HG02970 (cell line): Measurements from ENCODE around the gene ERC1.

Source experiments
- ATAC-seq: cut with Tn5 transposase; IDR thresholded peaks from one replicate; pipeline ENCODE4 v1.9.1; 2021; ENCODE audit warnings: mild to moderate bottlenecking, moderate library complexity, moderate number of reproducible peaks; ENCODE audit not compliant: unreplicated experiment, low FRiP score

ERC1 gene

GRCh38 chr12:1539135-1539534 is 548.1 kb downstream of the ERC1 start:
- no peak for ATAC-seq

- ATAC-seq = no peak
Observed at GRCh38 chr12:1540690-1541089, 549.7 kb downstream of the ERC1 start.

DNA sequence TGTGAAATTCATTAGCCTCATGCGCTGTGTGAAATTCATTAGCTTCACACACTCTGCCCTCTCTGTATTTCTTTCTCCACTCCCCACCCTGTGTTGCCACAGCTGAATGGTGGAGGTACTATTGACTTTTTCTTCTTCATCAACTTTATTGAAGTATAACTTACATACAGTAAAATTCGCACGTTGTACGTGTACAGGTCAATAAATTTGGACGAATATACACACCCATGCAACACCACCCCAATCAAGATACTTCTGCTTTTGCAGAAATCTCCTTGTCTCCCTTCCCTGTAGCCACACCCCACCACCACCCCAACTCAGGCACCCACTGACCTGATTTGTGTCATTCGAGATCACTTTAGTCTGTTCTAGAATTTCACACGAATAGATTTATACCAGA is 551.6 kb downstream of the ERC1 start:
- ATAC-seq = no peak

DNA sequence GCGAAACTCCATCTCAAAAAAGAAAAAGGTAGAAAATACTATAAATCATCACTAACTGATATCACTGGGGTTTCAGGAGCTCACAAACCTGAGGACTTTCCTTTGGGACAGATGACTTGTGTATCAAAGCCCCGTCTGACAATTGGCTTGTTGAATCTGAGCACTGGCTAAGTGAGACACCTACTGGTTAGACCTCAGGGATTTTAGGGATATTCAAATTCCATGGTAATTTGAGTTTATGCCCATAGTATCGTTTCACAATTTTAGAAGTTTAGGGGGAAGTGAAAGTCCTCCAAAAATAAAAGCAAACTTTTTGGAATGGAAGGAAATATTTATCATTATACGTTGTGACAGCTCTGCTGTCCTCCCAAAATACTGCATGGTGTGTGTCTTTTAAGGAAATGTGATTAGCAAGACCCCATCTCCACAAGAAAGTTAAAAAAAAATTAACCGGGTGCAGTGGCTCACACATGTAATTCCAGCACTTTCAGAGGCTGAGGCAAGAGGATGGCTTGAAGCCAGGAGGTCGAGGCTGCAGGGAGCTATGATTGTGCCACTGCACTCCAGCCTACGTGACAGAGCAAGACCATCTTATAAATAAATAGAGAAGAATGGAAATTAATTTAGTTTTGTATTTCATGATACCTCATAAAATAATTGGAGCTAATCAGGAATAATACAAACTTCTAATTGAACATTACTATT is 554.1 kb downstream of the ERC1 start:
- no peak for ATAC-seq
